ENCODE data around the gene ADGRG3. TPM values are rescaled to one million over a fixed set of nuclear protein-coding genes. Genes with fewer than 3 reads are reported as not detected.
A peak's percentile ranks its signal among the peaks of the same experiment; 100 is the strongest.

ADGRG3 gene
- total and polyA plus RNA-seq, 2 of the 13 experiments (the other 11 are each of a cell fraction or from before 2014, with no cell fraction given) = 2.7 to 11.8 TPM

GRCh38 chr16:57688487-57688986 lies 20.4 kb downstream of the ADGRG3 start (continued):
- TF ChIP-seq U2AF2 (IDR thresholded peaks at IDR 0.05; ENCODE audit: low read depth, low read length) (no peak), ZNF674 (CRISPR knock-in tag; IDR thresholded peaks at IDR 0.05; ENCODE audit: low read depth) (no peak), ZNF746 (CRISPR knock-in tag; IDR thresholded peaks at IDR 0.05) (no peak), TARDBP (CRISPR knock-in tag; IDR thresholded peaks at IDR 0.05) (no peak), NFE2L1 (CRISPR knock-in tag; IDR thresholded peaks at IDR 0.05; ENCODE audit: borderline replicate concordance) (0 out of 2 replicates have a peak, but pooled peaks have one; percentile 10), KDM5B (CRISPR knock-in tag; IDR thresholded peaks at IDR 0.05; ENCODE audit: borderline replicate concordance) (no peak), ZNF138 (CRISPR knock-in tag; IDR thresholded peaks at IDR 0.05; ENCODE audit: low read depth) (no peak), IKZF1 (IDR thresholded peaks at IDR 0.05) (no peak), MED13 (CRISPR knock-in tag; IDR thresholded peaks at IDR 0.05) (no peak), MATR3 (CRISPR knock-in tag; IDR thresholded peaks at IDR 0.05) (no peak), ZBTB25 (CRISPR knock-in tag; IDR thresholded peaks at IDR 0.05) (no peak), ZMYM4 (CRISPR knock-in tag; IDR thresholded peaks at IDR 0.05) (no peak), ZNF484 (CRISPR knock-in tag; IDR thresholded peaks at IDR 0.05; ENCODE audit: borderline replicate concordance, low read depth) (no peak), ZNF101 (CRISPR knock-in tag; IDR thresholded peaks at IDR 0.05; ENCODE audit: borderline replicate concordance, low read depth) (no peak), ATF7 (IDR thresholded peaks at IDR 0.05) (no peak), ATF7 (CRISPR knock-in tag; IDR thresholded peaks at IDR 0.05) (0 out of 2 replicates have a peak, but pooled peaks have one; percentile 4), ZNF737 (CRISPR knock-in tag; IDR thresholded peaks at IDR 0.05; ENCODE audit: borderline replicate concordance) (no peak), ZFAT (CRISPR knock-in tag; conservative IDR thresholded peaks at IDR 0.05) (no peak), RORA (CRISPR knock-in tag; IDR thresholded peaks at IDR 0.05) (no peak), SMARCC2 (IDR thresholded peaks at IDR 0.05) (no peak), ZFYVE20 (CRISPR knock-in tag; IDR thresholded peaks at IDR 0.05; ENCODE audit: borderline replicate concordance, low read depth) (0 out of 2 replicates have a peak, but pooled peaks have one; percentile 54), TBX2 (CRISPR knock-in tag; IDR thresholded peaks at IDR 0.05; ENCODE audit: borderline replicate concordance) (peak; percentile 50; the same call in 1 of the 2 replicates), IRX3 (CRISPR knock-in tag; IDR thresholded peaks at IDR 0.05; ENCODE audit: borderline replicate concordance, low read depth) (no peak), SMAD1 (CRISPR knock-in tag; IDR thresholded peaks at IDR 0.05; ENCODE audit: borderline replicate concordance, low read depth) (no peak), KLF16 (CRISPR knock-in tag; IDR thresholded peaks at IDR 0.05) (no peak), NR2F2 (IDR thresholded peaks at IDR 0.05; ENCODE audit: borderline replicate concordance, low read depth) (0 out of 2 replicates have a peak, but pooled peaks have one; percentile 17), ETV5 (CRISPR knock-in tag; IDR thresholded peaks at IDR 0.05; ENCODE audit: borderline replicate concordance) (no peak), THAP8 (CRISPR knock-in tag; IDR thresholded peaks at IDR 0.05; ENCODE audit: borderline replicate concordance) (no peak), MIER3 (CRISPR knock-in tag; IDR thresholded peaks at IDR 0.05; ENCODE audit: borderline replicate concordance) (no peak), ZNF3 (CRISPR knock-in tag; IDR thresholded peaks at IDR 0.05) (no peak), ZFY (CRISPR knock-in tag; IDR thresholded peaks at IDR 0.05) (0 out of 2 replicates have a peak, but pooled peaks have one; percentile 26), ZBTB20 (CRISPR knock-in tag; IDR thresholded peaks at IDR 0.05; ENCODE audit: borderline replicate concordance, low read depth) (no peak), ZNF614 (CRISPR knock-in tag; IDR thresholded peaks at IDR 0.05; ENCODE audit: borderline replicate concordance) (no peak)

All from HepG2 (cell line).